Measurements from ENCODE around the gene PAQR5.
"Not testable (repeated sequence)": the region's sequence is repeated elsewhere in the genome, so short reads cannot be mapped to it uniquely, and the experiment has no call there.

Gene PAQR5

DNA sequence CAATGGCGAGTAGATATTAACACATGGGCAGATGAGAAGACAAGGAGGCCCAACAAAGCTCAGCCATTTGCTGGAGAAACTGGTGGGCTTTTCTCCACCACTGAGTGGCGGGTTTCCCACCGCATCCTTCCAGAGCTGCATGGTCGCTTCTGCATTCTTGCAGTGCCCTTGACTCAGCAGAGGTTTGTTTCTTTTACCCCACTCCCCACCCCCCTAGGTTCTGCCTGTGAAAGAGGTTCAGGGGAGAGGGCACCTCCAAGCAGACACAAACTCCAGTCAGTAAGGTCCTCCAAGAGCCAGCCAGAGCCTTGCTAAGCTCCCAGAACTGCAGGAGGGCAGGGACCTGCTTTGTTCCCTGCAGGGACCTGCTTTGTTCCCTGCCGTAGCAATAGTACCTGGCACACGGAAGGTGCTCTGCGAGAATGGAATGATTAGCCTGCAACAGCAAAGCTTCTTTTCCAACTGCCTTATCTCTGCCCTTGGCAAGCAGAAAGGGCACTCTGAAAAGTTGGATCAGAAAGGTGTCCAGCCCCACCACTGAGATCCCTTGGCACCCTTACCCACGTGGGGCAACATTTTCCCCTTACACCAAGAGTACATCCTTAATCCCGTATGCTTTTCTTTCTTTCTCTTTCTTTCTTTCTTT lies 1.4 kb downstream of the PAQR5 start:
- Histone ChIP-seq H3K27me3 (ENCODE audit: insufficient read depth, low read length) (no peaks in the 10 kb centered on the region), H3K4me2 (ENCODE audit: low read length) (no peak overlapping the region), H3K9ac (ENCODE audit: low read length) (no peak overlapping the region), H3K9me3 (ENCODE audit: low read length) (no peaks in the 10 kb centered on the region), H2AFZ (ENCODE audit: low read length) (no peak overlapping the region), H4K20me1 (ENCODE audit: insufficient read depth, low read length) (no peaks in the 10 kb centered on the region), H3K27ac (ENCODE audit: low read depth, low read length, poor library complexity, severe bottlenecking) (no peak overlapping the region), H3K4me1 (ENCODE audit: insufficient read depth, low read length, severe bottlenecking) (peaks cover 3% of the 10 kb centered on the region), H3K4me3 (ENCODE audit: low read depth, low read length, poor library complexity, severe bottlenecking) (no peak overlapping the region), H3F3A (ENCODE audit: insufficient read depth, low read length) (no peaks in the 10 kb centered on the region), H3K9me2 (ENCODE audit: low read depth, low read length) (no peaks in the 10 kb centered on the region), H3K79me2 (ENCODE audit: insufficient read depth, low read length) (no peaks in the 10 kb centered on the region), H3K36me3 (ENCODE audit: insufficient read depth, low read length) (no peaks in the 10 kb centered on the region)
- TF ChIP-seq, protein P1, sequence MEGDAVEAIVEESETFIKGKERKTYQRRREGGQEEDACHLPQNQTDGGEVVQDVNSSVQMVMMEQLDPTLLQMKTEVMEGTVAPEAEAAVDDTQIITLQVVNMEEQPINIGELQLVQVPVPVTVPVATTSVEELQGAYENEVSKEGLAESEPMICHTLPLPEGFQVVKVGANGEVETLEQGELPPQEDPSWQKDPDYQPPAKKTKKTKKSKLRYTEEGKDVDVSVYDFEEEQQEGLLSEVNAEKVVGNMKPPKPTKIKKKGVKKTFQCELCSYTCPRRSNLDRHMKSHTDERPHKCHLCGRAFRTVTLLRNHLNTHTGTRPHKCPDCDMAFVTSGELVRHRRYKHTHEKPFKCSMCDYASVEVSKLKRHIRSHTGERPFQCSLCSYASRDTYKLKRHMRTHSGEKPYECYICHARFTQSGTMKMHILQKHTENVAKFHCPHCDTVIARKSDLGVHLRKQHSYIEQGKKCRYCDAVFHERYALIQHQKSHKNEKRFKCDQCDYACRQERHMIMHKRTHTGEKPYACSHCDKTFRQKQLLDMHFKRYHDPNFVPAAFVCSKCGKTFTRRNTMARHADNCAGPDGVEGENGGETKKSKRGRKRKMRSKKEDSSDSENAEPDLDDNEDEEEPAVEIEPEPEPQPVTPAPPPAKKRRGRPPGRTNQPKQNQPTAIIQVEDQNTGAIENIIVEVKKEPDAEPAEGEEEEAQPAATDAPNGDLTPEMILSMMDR (IDR thresholded peaks at IDR 0.05; ENCODE audit: low read length): no peak
- no peak for TF ChIP-seq EZH2 (IDR thresholded peaks at IDR 0.05; ENCODE audit: borderline replicate concordance, low read length)

DNA sequence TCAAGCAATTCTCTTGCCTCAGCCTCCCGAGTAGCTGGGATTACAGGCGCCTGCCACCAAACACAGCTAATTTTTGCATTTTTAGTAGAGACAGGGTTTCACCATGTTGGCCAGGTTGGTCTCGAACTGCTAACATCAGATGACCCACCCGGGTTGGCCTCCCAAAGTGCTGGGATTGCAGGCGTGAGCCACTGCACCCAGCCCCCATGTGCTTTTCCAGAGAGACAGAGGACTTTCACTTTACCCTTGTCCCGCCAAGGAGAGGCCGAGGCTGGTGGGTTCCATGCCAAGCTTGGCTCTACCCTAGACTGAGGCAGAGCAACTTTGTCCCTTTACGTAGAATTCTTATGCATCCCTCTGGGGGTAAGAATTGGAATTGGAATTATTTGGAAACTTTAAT lies 2.4 kb downstream of the PAQR5 start:
- not testable (repeated sequence) for H3K9me2 ChIP-seq (ENCODE audit: low read depth, low read length); H3K27ac ChIP-seq (ENCODE audit: low read depth, low read length, poor library complexity, severe bottlenecking); H3K27me3 ChIP-seq (ENCODE audit: insufficient read depth, low read length); H3K36me3 ChIP-seq (ENCODE audit: insufficient read depth, low read length); H3K9me3 ChIP-seq (ENCODE audit: low read length); H3K4me2 ChIP-seq (ENCODE audit: low read length); H3K4me3 ChIP-seq (ENCODE audit: low read depth, low read length, poor library complexity, severe bottlenecking); H3K9ac ChIP-seq (ENCODE audit: low read length); H4K20me1 ChIP-seq (ENCODE audit: insufficient read depth, low read length); H3K4me1 ChIP-seq (ENCODE audit: insufficient read depth, low read length, severe bottlenecking); H2AFZ ChIP-seq (ENCODE audit: low read length); H3F3A ChIP-seq (ENCODE audit: insufficient read depth, low read length); H3K79me2 ChIP-seq (ENCODE audit: insufficient read depth, low read length)

DNA sequence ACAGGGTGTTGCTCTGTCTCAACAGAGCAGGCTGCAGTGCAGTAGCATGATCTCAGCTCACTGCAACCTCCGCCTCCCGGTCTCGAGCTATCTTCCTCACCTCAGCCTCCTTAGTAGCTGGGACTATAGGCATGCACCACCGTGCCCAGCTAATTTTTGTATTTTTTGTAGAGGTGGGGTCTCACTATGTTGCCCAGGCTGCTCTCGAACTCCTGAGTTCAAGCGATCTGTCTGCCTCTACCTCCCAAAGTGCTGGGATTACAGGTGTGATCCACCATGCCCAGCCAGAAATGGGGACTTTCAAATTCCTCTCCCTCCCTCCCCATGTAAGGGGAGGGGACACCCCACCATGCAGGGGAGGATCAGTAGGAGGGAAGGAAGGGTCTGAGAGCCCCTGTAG lies 3.4 kb downstream of the PAQR5 start:
- not testable (repeated sequence) for H3K4me2 ChIP-seq (ENCODE audit: low read length); H3K9me2 ChIP-seq (ENCODE audit: low read depth, low read length); H3K4me3 ChIP-seq (ENCODE audit: low read depth, low read length, poor library complexity, severe bottlenecking); H3K36me3 ChIP-seq (ENCODE audit: insufficient read depth, low read length); H4K20me1 ChIP-seq (ENCODE audit: insufficient read depth, low read length); H3K27ac ChIP-seq (ENCODE audit: low read depth, low read length, poor library complexity, severe bottlenecking); H3K27me3 ChIP-seq (ENCODE audit: insufficient read depth, low read length); H2AFZ ChIP-seq (ENCODE audit: low read length); H3K9me3 ChIP-seq (ENCODE audit: low read length); H3K4me1 ChIP-seq (ENCODE audit: insufficient read depth, low read length, severe bottlenecking); H3K9ac ChIP-seq (ENCODE audit: low read length); H3F3A ChIP-seq (ENCODE audit: insufficient read depth, low read length); H3K79me2 ChIP-seq (ENCODE audit: insufficient read depth, low read length)

DNA sequence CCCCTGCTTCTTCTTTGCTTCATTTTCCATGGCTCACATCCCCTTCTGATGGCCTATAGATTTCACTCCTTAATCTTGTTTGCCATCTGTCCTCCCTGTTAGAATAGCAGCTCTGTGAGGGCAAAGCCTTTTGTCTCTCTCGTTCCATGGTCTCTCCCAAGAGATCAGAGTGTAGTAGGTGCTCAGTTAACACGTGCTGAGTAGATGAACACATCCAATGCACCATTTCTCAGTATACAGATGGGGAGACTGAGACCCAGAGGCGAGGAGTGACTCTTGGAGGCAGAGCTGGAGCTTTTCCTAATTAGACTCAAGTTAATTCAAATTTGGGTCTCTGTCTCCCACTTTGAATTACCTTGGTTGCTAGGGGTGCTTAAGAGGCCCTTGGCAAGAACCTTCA lies 4.2 kb downstream of the PAQR5 start:
- Histone ChIP-seq H3K9me2 (ENCODE audit: low read depth, low read length) (no peaks in the 10 kb centered on the region), H4K20me1 (ENCODE audit: insufficient read depth, low read length) (no peaks in the 10 kb centered on the region), H3K27me3 (ENCODE audit: insufficient read depth, low read length) (no peaks in the 10 kb centered on the region), H3K9me3 (ENCODE audit: low read length) (no peaks in the 10 kb centered on the region), H3F3A (ENCODE audit: insufficient read depth, low read length) (no peaks in the 10 kb centered on the region), H3K36me3 (ENCODE audit: insufficient read depth, low read length) (no peaks in the 10 kb centered on the region), H3K79me2 (ENCODE audit: insufficient read depth, low read length) (no peaks in the 10 kb centered on the region), H3K4me3 (ENCODE audit: low read depth, low read length, poor library complexity, severe bottlenecking) (no peak overlapping the region), H3K27ac (ENCODE audit: low read depth, low read length, poor library complexity, severe bottlenecking) (no peak overlapping the region), H2AFZ (ENCODE audit: low read length) (no peak overlapping the region), H3K4me1 (ENCODE audit: insufficient read depth, low read length, severe bottlenecking) (peaks cover 3% of the 10 kb centered on the region), H3K4me2 (ENCODE audit: low read length) (no peak overlapping the region), H3K9ac (ENCODE audit: low read length) (no peak overlapping the region)
- no peak for TF ChIP-seq EZH2 (IDR thresholded peaks at IDR 0.05; ENCODE audit: borderline replicate concordance, low read length)
- TF ChIP-seq, protein P1 (IDR thresholded peaks at IDR 0.05; ENCODE audit: low read length): no peak

Data from OCI-LY1 (cell line).